ENCODE results near the gene ABHD6. TPM values are rescaled to one million over a fixed set of nuclear protein-coding genes. Genes with fewer than 3 reads are reported as not detected.

Gene ABHD6
- total RNA-seq, 1 donor from 2014 or later = 4.1 TPM

Other genes starting within 250 kb of the ABHD6 start
- gene FLNB, start 229.4 kb upstream of the ABHD6 start, total RNA-seq = 124 TPM
- 2.7 TPM for gene DNASE1L3, start 26.8 kb upstream of the ABHD6 start, total RNA-seq
- gene RPP14, start 68.5 kb downstream of the ABHD6 start, total RNA-seq = 12.8 TPM
- 8.1 TPM for gene HTD2, start 68.7 kb downstream of the ABHD6 start, total RNA-seq
- 14.2 TPM for gene PXK, start 95.1 kb downstream of the ABHD6 start, total RNA-seq
- gene PDHB, start 196.0 kb downstream of the ABHD6 start, total RNA-seq = 52.6 TPM